SK-N-SH treated with all-trans-retinoic acid at 6 μM for 48 hours (cell line): ENCODE data around the gene SF3B3.

ENCODE experiments used
- ARNTL ChIP-seq: fragments of 450-650 bp; formaldehyde crosslinking; IDR thresholded peaks from 2 replicates; pipeline ENCODE4 v1.5.0; 2020; ENCODE audit warnings: low read depth, mild to moderate bottlenecking, moderate library complexity, borderline replicate concordance
- BACH2 ChIP-seq: fragments of 250-450 bp; sonication (Bioruptor Pico); IDR thresholded peaks from 2 replicates; pipeline ENCODE4 v1.9.0; 2021; ENCODE audit warnings: mild to moderate bottlenecking, borderline replicate concordance
- CSDC2 ChIP-seq: fragments of 250-450 bp; sonication (Bioruptor Pico); IDR thresholded peaks from 2 replicates; pipeline ENCODE4 v1.5.0; 2020; ENCODE audit warnings: mild to moderate bottlenecking, moderate library complexity
- GLIS3 ChIP-seq: fragments of 250-450 bp; sonication (Bioruptor Pico); IDR thresholded peaks from 2 replicates; pipeline ENCODE4 v1.5.0; 2020; ENCODE audit warnings: mild to moderate bottlenecking, moderate library complexity
- SNAI2 ChIP-seq: fragments of 250-450 bp; sonication (Bioruptor Pico); IDR thresholded peaks from 2 replicates; pipeline ENCODE4 v1.5.0; 2020; ENCODE audit warnings: mild to moderate bottlenecking, moderate library complexity
- TOX ChIP-seq: fragments of 250-450 bp; sonication (Bioruptor Pico); IDR thresholded peaks from 2 replicates; pipeline ENCODE4 v1.8.0; 2021; ENCODE audit warnings: mild to moderate bottlenecking, moderate library complexity, borderline replicate concordance
- TSHZ2 ChIP-seq: fragments of 250-450 bp; sonication (Bioruptor Pico); IDR thresholded peaks from 2 replicates; pipeline ENCODE4 v1.5.0; 2020; ENCODE audit warnings: mild to moderate bottlenecking, moderate library complexity
- ZC3H10 ChIP-seq: fragments of 250-450 bp; sonication (Bioruptor Pico); IDR thresholded peaks from 2 replicates; pipeline ENCODE4 v1.5.1; 2021; ENCODE audit warnings: mild to moderate bottlenecking, moderate library complexity
- ZFP3 ChIP-seq: fragments of 250-450 bp; sonication (Bioruptor Pico); IDR thresholded peaks from 2 replicates; pipeline ENCODE4 v1.5.0; 2020; ENCODE audit warnings: mild to moderate bottlenecking, moderate library complexity
- ZFP30 ChIP-seq: fragments of 450-650 bp; formaldehyde crosslinking; IDR thresholded peaks from 2 replicates; pipeline ENCODE4 v1.5.0; 2022; ENCODE audit warnings: mild to moderate bottlenecking, moderate library complexity
- ZNF70 ChIP-seq: fragments of 450-650 bp; formaldehyde crosslinking; IDR thresholded peaks from 2 replicates; pipeline ENCODE4 v1.5.0; 2020; ENCODE audit warnings: mild to moderate bottlenecking, moderate library complexity
- TF ChIP-seq, protein P1 (sequence below): fragments of 250-450 bp; sonication (Bioruptor Pico); IDR thresholded peaks from 2 replicates; pipeline ENCODE4 v1.5.1; 2020; ENCODE audit warnings: low read depth, mild to moderate bottlenecking, moderate library complexity
- TF ChIP-seq, protein P2 (sequence below): fragments of 250-450 bp; sonication (Bioruptor Pico); IDR thresholded peaks from 2 replicates; pipeline ENCODE4 v1.8.0; 2020; ENCODE audit warnings: mild to moderate bottlenecking, moderate library complexity, borderline replicate concordance

DNA sequence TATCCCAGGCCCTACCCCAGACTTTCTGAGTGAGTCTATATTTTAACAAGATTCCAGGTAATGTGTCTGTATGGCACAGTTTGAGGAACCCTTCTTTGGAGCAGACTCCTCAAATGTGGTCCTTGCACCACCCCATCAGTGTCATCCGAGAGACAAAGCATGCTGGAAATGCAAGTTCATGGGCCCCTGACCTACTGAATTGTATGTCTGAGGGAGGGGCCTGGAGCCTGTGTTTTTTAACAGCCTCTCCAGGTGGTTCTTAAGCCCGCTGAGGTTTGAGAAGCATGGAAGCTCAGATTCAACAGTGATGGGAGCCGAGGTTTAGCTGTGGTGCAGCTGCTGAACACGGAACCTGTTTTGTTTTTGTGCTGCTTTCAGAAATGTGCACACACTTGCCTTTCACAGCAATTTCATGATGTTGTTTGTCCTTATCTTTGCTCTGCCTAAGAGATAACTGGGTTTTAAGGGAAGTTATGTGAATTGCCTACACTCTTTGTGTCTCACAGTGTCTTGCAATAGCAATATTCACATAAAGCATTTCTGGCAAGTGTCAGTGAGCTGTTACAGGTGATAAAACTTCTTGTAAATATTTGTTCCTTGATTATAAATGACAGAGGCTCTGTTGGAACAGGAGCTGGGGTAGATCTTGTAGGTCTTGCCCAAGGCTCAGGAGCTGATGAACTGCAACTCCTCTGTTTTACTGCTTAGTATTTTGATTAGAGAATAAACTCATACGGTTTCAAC, 90.8 kb downstream of the SF3B3 start:
- TF ChIP-seq ARNTL (CRISPR knock-in tag), result no peak
- no peak for TF ChIP-seq GLIS3 (CRISPR knock-in tag)
- no peak for TF ChIP-seq TSHZ2 (CRISPR knock-in tag)
- TF ChIP-seq TOX (CRISPR knock-in tag), result no peak
- TF ChIP-seq, protein P1, sequence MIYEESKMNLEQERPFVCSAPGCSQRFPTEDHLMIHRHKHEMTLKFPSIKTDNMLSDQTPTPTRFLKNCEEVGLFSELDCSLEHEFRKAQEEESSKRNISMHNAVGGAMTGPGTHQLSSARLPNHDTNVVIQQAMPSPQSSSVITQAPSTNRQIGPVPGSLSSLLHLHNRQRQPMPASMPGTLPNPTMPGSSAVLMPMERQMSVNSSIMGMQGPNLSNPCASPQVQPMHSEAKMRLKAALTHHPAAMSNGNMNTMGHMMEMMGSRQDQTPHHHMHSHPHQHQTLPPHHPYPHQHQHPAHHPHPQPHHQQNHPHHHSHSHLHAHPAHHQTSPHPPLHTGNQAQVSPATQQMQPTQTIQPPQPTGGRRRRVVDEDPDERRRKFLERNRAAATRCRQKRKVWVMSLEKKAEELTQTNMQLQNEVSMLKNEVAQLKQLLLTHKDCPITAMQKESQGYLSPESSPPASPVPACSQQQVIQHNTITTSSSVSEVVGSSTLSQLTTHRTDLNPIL (CRISPR knock-in tag), result no peak
- TF ChIP-seq, protein P2, sequence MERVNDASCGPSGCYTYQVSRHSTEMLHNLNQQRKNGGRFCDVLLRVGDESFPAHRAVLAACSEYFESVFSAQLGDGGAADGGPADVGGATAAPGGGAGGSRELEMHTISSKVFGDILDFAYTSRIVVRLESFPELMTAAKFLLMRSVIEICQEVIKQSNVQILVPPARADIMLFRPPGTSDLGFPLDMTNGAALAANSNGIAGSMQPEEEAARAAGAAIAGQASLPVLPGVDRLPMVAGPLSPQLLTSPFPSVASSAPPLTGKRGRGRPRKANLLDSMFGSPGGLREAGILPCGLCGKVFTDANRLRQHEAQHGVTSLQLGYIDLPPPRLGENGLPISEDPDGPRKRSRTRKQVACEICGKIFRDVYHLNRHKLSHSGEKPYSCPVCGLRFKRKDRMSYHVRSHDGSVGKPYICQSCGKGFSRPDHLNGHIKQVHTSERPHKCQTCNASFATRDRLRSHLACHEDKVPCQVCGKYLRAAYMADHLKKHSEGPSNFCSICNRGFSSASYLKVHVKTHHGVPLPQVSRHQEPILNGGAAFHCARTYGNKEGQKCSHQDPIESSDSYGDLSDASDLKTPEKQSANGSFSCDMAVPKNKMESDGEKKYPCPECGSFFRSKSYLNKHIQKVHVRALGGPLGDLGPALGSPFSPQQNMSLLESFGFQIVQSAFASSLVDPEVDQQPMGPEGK (CRISPR knock-in tag), result no peak
- no peak for TF ChIP-seq ZFP3 (CRISPR knock-in tag)
- no peak for TF ChIP-seq CSDC2 (CRISPR knock-in tag)
- no peak for TF ChIP-seq BACH2 (CRISPR knock-in tag)
- no peak for TF ChIP-seq ZNF70 (CRISPR knock-in tag)
- TF ChIP-seq ZFP30 (CRISPR knock-in tag), result no peak
- TF ChIP-seq ZC3H10 (CRISPR knock-in tag), result no peak
- no peak for TF ChIP-seq SNAI2 (CRISPR knock-in tag)
